Measurements from ENCODE around the gene ANKH.

ANKH gene

GRCh38 chr5:14683906-14684455 is 187.6 kb downstream of the ANKH start:
- H3K4me3 ChIP-seq (ENCODE audit: low read length) = no peak overlapping the region
- no peak overlapping the region for H3K9ac ChIP-seq (ENCODE audit: low read depth, low read length)
- no peak overlapping the region for H3K27ac ChIP-seq (ENCODE audit: low read length)
- H3K27me3 ChIP-seq (ENCODE audit: insufficient read depth, low read length) = no peaks in the 10 kb centered on the region
- H3K4me1 ChIP-seq (ENCODE audit: insufficient read depth, low read length) = no peaks in the 10 kb centered on the region
- peaks cover 56% of the 10 kb centered on the region for H3K36me3 ChIP-seq (ENCODE audit: insufficient read depth, low read depth, low read length)
- no peaks in the 10 kb centered on the region for H3K9me3 ChIP-seq (ENCODE audit: insufficient read depth, low read depth, low read length)

GRCh38 chr5:14681236-14681752 is 190.3 kb downstream of the ANKH start:
- Histone ChIP-seq H3K27me3 (ENCODE audit: insufficient read depth, low read length) (no peaks in the 10 kb centered on the region), H3K4me3 (ENCODE audit: low read length) (no peak overlapping the region), H3K4me1 (ENCODE audit: insufficient read depth, low read length) (no peaks in the 10 kb centered on the region), H3K27ac (ENCODE audit: low read length) (no peak overlapping the region), H3K9me3 (ENCODE audit: insufficient read depth, low read depth, low read length) (no peaks in the 10 kb centered on the region), H3K9ac (ENCODE audit: low read depth, low read length) (no peak overlapping the region), H3K36me3 (ENCODE audit: insufficient read depth, low read depth, low read length) (peaks cover 41% of the 10 kb centered on the region)

DNA sequence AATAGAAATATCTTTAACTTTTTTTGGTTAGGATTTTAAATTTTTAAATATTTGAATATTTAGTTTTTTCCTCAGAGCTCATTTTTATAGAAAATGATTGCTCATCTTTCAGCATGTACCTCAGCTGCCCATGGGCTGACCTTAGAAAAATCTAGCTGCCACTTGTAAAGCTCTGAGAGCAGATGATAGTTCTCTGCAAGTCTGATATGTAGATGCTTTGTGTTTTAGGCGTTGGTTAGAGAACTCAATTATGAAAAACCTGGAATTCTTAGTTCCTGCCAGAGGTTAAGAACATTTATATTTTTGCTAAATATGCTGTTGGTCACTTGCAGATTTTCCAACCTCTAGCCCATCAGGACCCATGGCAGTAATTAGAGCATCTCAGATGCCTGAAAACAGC is 192.0 kb downstream of the ANKH start:
- H3K9me3 ChIP-seq (ENCODE audit: insufficient read depth, low read depth, low read length) = no peaks in the 10 kb centered on the region
- H3K4me1 ChIP-seq (ENCODE audit: insufficient read depth, low read length) = no peaks in the 10 kb centered on the region
- H3K4me3 ChIP-seq (ENCODE audit: low read length) = no peak overlapping the region
- no peak overlapping the region for H3K9ac ChIP-seq (ENCODE audit: low read depth, low read length)
- H3K27ac ChIP-seq (ENCODE audit: low read length) = no peak overlapping the region
- peaks cover 41% of the 10 kb centered on the region for H3K36me3 ChIP-seq (ENCODE audit: insufficient read depth, low read depth, low read length)
- H3K27me3 ChIP-seq (ENCODE audit: insufficient read depth, low read length) = no peaks in the 10 kb centered on the region

DNA sequence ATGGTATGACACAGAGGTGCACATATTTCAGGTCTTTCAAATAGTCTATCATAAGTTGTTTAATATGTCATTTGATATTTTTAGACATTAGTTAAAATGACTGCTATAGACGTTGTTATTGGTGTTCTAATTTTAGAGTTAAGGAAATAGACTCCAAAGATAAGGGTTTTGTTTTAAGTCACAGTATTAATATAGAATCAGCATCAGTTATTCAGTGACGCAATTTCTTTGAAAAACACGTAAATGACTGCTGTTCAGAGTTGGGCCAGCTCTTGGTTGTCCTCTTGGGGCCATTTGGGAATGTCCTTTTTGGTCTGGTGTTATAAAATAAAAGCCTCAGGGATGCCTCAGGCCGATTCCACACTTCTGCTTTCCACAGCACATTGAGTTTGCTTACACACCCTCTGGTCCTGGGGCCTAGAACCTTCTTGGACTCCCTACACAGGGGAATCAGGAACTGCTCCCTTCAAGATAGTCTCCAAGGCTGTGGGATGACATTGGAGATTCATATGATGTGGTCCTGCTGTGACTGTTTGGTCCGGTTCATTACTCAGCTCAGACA is 192.7 kb downstream of the ANKH start:
- H3K27ac ChIP-seq (ENCODE audit: low read length) = no peak overlapping the region
- peaks cover 41% of the 10 kb centered on the region for H3K36me3 ChIP-seq (ENCODE audit: insufficient read depth, low read depth, low read length)

DNA sequence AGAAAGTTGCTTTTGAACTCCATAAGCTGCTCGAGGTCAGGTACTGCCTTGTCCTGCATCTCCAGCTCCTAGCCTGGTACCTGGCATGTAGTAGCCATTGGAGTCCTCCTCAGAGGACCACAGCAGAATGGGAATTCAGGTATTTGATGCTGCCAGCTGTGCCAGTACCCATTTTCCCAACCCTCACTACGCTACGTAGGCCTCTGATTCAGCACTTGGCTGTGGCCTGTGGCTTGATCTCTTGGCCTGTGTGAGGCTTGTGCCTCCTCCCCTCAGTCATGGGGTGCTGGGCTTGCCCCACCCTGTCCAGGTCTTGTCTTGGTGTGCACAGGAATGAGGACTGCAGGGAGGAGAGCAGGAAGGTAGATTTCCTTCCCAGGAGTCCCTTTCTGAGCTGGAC is 195.3 kb downstream of the ANKH start:
- Histone ChIP-seq H3K27ac (ENCODE audit: low read length) (no peak overlapping the region), H3K27me3 (ENCODE audit: insufficient read depth, low read length) (no peaks in the 10 kb centered on the region), H3K4me1 (ENCODE audit: insufficient read depth, low read length) (peaks cover 17% of the 10 kb centered on the region), H3K9me3 (ENCODE audit: insufficient read depth, low read depth, low read length) (no peaks in the 10 kb centered on the region), H3K4me3 (ENCODE audit: low read length) (no peak overlapping the region), H3K36me3 (ENCODE audit: insufficient read depth, low read depth, low read length) (peaks cover 25% of the 10 kb centered on the region), H3K9ac (ENCODE audit: low read depth, low read length) (no peak overlapping the region)

More for the DNA sequence above, 192.7 kb downstream of the ANKH start:
- no peak overlapping the region for H3K4me3 ChIP-seq (ENCODE audit: low read length)
- H3K9ac ChIP-seq (ENCODE audit: low read depth, low read length) = no peak overlapping the region
- no peaks in the 10 kb centered on the region for H3K9me3 ChIP-seq (ENCODE audit: insufficient read depth, low read depth, low read length)
- H3K27me3 ChIP-seq (ENCODE audit: insufficient read depth, low read length) = no peaks in the 10 kb centered on the region
- peaks cover 5% of the 10 kb centered on the region for H3K4me1 ChIP-seq (ENCODE audit: insufficient read depth, low read length)

DNA sequence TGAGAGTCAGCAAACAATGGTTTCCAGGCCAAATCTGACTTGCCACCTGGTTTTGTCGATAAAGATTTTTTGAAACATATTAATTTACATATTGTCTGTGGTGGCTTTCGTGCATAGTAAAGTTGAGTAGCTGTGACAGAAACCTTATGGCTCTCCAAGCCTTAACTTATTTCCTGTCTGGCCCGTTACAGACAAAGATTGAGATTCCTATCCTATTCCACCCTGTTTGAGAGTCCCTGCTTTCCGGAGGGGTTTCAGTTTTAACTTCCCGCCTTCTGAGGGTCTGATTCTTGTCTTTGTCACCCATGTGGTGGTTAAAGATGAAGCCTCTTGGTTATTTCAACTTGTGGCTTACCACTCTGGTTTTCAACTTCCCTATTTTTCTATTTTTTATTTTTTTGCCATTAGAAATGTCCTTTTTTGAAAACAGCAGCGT is 195.7 kb downstream of the ANKH start:
- no peak overlapping the region for H3K9ac ChIP-seq (ENCODE audit: low read depth, low read length)
- H3K36me3 ChIP-seq (ENCODE audit: insufficient read depth, low read depth, low read length) = peaks cover 23% of the 10 kb centered on the region
- H3K4me1 ChIP-seq (ENCODE audit: insufficient read depth, low read length) = peaks cover 18% of the 10 kb centered on the region
- H3K4me3 ChIP-seq (ENCODE audit: low read length) = no peak overlapping the region
- H3K9me3 ChIP-seq (ENCODE audit: insufficient read depth, low read depth, low read length) = no peaks in the 10 kb centered on the region
- H3K27ac ChIP-seq (ENCODE audit: low read length) = no peak overlapping the region
- no peaks in the 10 kb centered on the region for H3K27me3 ChIP-seq (ENCODE audit: insufficient read depth, low read length)

GRCh38 chr5:14674983-14675854 is 196.4 kb downstream of the ANKH start:
- Histone ChIP-seq H3K4me3 (ENCODE audit: low read length) (no peak overlapping the region), H3K27ac (ENCODE audit: low read length) (no peak overlapping the region)

GRCh38 chr5:14673443-14673842 is 198.1 kb downstream of the ANKH start:
- Histone ChIP-seq H3K36me3 (ENCODE audit: insufficient read depth, low read depth, low read length) (peaks cover 6% of the 10 kb centered on the region; the same call in 1 of the 2 replicates), H3K27ac (ENCODE audit: low read length) (no peak overlapping the region), H3K9ac (ENCODE audit: low read depth, low read length) (no peak overlapping the region), H3K4me1 (ENCODE audit: insufficient read depth, low read length) (peaks cover 20% of the 10 kb centered on the region), H3K9me3 (ENCODE audit: insufficient read depth, low read depth, low read length) (no peaks in the 10 kb centered on the region), H3K4me3 (ENCODE audit: low read length) (no peak overlapping the region), H3K27me3 (ENCODE audit: insufficient read depth, low read length) (no peaks in the 10 kb centered on the region)

More at GRCh38 chr5:14674983-14675854, 196.4 kb downstream of the ANKH start:
- Histone ChIP-seq H3K27me3 (ENCODE audit: insufficient read depth, low read length) (no peaks in the 10 kb centered on the region), H3K36me3 (ENCODE audit: insufficient read depth, low read depth, low read length) (peaks cover 19% of the 10 kb centered on the region), H3K4me1 (ENCODE audit: insufficient read depth, low read length) (peaks cover 20% of the 10 kb centered on the region), H3K9me3 (ENCODE audit: insufficient read depth, low read depth, low read length) (no peaks in the 10 kb centered on the region), H3K9ac (ENCODE audit: low read depth, low read length) (no peak overlapping the region)

DNA sequence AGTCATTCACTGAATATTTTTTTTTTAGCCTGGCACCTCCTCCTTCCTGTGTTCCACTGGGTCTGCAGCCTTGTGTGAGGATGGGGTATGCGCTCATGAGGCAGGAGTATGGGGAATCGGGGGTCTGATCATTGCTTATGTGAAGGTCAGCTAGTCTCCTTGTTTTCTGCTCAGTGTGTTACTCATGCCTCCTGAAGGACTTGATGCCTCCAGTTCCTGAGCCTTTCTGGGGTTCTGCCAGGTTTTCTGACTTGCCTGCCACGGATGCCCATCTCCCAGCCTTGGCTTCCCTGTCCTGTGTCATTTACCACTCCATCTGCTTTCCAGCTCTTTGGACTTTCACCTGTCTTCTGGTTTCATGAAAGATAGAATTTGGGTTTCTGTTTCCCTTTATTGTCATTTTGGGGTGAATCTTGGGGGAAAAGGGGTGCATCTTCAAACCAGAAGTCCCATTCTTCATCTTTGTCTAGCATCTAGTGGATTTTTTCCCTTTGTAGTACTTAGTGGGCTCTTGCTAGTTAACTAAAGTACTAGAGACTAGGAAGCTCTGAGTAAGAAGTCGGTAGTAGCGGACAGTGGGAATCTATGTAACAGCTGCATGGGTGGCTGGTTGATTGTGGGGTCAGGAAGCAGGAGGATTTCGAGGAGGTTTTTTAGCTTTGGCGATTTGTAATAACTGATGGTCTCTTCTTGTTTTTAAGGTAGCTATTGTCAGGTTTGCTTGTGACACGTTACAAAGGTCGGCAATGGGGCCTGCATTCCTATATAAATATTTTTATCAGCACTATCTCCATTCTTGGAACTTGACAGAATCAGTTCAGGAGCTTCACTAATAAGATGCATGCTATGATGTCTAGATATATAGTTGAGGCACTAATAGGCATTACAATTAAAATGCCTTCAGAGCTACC is 198.8 kb downstream of the ANKH start:
- H3K9me3 ChIP-seq (ENCODE audit: insufficient read depth, low read depth, low read length) = no peaks in the 10 kb centered on the region
- H3K36me3 ChIP-seq (ENCODE audit: insufficient read depth, low read depth, low read length) = peaks cover 10% of the 10 kb centered on the region; the same call in 1 of the 2 replicates
- H3K27me3 ChIP-seq (ENCODE audit: insufficient read depth, low read length) = no peaks in the 10 kb centered on the region
- H3K9ac ChIP-seq (ENCODE audit: low read depth, low read length) = no peak overlapping the region
- H3K4me3 ChIP-seq (ENCODE audit: low read length) = no peak overlapping the region
- H3K27ac ChIP-seq (ENCODE audit: low read length) = no peak overlapping the region
- peaks cover 20% of the 10 kb centered on the region for H3K4me1 ChIP-seq (ENCODE audit: insufficient read depth, low read length)

DNA sequence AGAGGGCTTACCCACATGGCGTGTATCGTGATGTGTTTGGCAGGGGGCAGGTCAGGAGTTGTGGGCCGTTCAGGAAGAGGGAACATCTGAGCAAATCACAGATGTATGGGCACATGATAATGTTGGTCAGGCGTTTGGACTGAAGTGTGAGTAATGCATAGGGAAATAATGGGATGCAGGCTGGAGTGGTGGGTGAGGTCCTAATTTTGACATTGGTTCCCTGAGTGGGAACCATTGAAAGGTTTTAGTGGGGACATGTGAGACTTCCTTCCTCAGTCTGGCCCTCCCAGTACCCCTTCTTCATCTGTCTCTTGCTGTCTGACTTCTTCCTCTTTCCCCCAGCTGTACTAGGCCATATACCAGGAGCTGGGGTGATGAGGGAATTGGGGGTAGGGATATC is 199.5 kb downstream of the ANKH start:
- Histone ChIP-seq H3K27me3 (ENCODE audit: insufficient read depth, low read length) (no peaks in the 10 kb centered on the region), H3K4me1 (ENCODE audit: insufficient read depth, low read length) (peaks cover 20% of the 10 kb centered on the region), H3K36me3 (ENCODE audit: insufficient read depth, low read depth, low read length) (peaks cover 5% of the 10 kb centered on the region; the same call in 1 of the 2 replicates), H3K4me3 (ENCODE audit: low read length) (no peak overlapping the region), H3K9me3 (ENCODE audit: insufficient read depth, low read depth, low read length) (no peaks in the 10 kb centered on the region), H3K27ac (ENCODE audit: low read length) (no peak overlapping the region), H3K9ac (ENCODE audit: low read depth, low read length) (no peak overlapping the region)

GRCh38 chr5:14671414-14671813 is 200.2 kb downstream of the ANKH start:
- H3K27me3 ChIP-seq (ENCODE audit: insufficient read depth, low read length) = no peaks in the 10 kb centered on the region
- H3K27ac ChIP-seq (ENCODE audit: low read length) = no peak overlapping the region
- no peak overlapping the region for H3K9ac ChIP-seq (ENCODE audit: low read depth, low read length)
- no peak overlapping the region for H3K4me3 ChIP-seq (ENCODE audit: low read length)
- H3K9me3 ChIP-seq (ENCODE audit: insufficient read depth, low read depth, low read length) = no peaks in the 10 kb centered on the region
- H3K36me3 ChIP-seq (ENCODE audit: insufficient read depth, low read depth, low read length) = peaks cover 4% of the 10 kb centered on the region; the same call in 1 of the 2 replicates
- H3K4me1 ChIP-seq (ENCODE audit: insufficient read depth, low read length) = peaks cover 22% of the 10 kb centered on the region
